ENCODE measurements around the gene MEIS1. TPM values are rescaled to one million over a fixed set of nuclear protein-coding genes. Genes with fewer than 3 reads are reported as not detected.

The MEIS1 gene
- total RNA-seq, 2 experiments from 2014 or later = 5.4 to 7.3 TPM

GRCh38 chr2:66587216-66587615, 152.3 kb downstream of the MEIS1 start:
- no peak overlapping the region for H2AFZ ChIP-seq (ENCODE audit: low read length)
- no peaks in the 10 kb centered on the region for H3K36me3 ChIP-seq (ENCODE audit: insufficient read depth, low read length)
- H3K4me1 ChIP-seq (ENCODE audit: insufficient read depth, low read length, poor library complexity, severe bottlenecking) = no peaks in the 10 kb centered on the region
- no peak overlapping the region for H3K4me2 ChIP-seq (ENCODE audit: low read length)
- BruUV-seq (replicated peaks) = no TSS peak
- no peak for TF ChIP-seq EZH2phosphoT487 (IDR thresholded peaks at IDR 0.05; ENCODE audit: borderline replicate concordance, low read depth, low read length)
- peak; percentile 46 for TF ChIP-seq CTCF (conservative IDR thresholded peaks at IDR 0.05; ENCODE audit: low read length)
- H3K4me3 ChIP-seq (ENCODE audit: low read depth, low read length, poor library complexity, severe bottlenecking) = no peak overlapping the region
- no peaks in the 10 kb centered on the region for H3K79me2 ChIP-seq (ENCODE audit: insufficient read depth, low read depth, low read length)
- H4K20me1 ChIP-seq (ENCODE audit: insufficient read depth, low read length) = no peaks in the 10 kb centered on the region
- intact Hi-C loops (cut with micrococcal nuclease; ENCODE audit: unreplicated experiment) = no loop called here
- ChIA-PET CTCF (ENCODE audit: unreplicated experiment) (no interaction called here), POLR2A (no interaction called here)
- no peaks in the 10 kb centered on the region for H3K9me3 ChIP-seq (ENCODE audit: low read length)
- no peaks in the 10 kb centered on the region for H3K9me2 ChIP-seq (ENCODE audit: insufficient read depth, low read length)
- peak; percentile 1 for DNase-seq (ENCODE audit: low spot score)
- H3K27ac ChIP-seq (ENCODE audit: low read depth, low read length, poor library complexity, severe bottlenecking) = no peak overlapping the region

- no peaks in the 10 kb centered on the region for H4K20me1 ChIP-seq (ENCODE audit: insufficient read depth, low read length)
- no peaks in the 10 kb centered on the region for H3K4me1 ChIP-seq (ENCODE audit: insufficient read depth, low read length, poor library complexity, severe bottlenecking)
- no peak overlapping the region for H3K4me3 ChIP-seq (ENCODE audit: low read depth, low read length, poor library complexity, severe bottlenecking)
- ChIA-PET POLR2A (interaction anchor here (0.7 kb wide), 1 partner anchor 162 kb away, joined by 3 read pairs; no protein-coding TSS in a partner anchor), CTCF (ENCODE audit: unreplicated experiment) (no interaction called here)
- intact Hi-C loops (cut with micrococcal nuclease; ENCODE audit: unreplicated experiment) = no loop called here
- no peaks in the 10 kb centered on the region for H3K9me2 ChIP-seq (ENCODE audit: insufficient read depth, low read length)
- BruUV-seq (replicated peaks) = no TSS peak
- H2AFZ ChIP-seq (ENCODE audit: low read length) = no peak overlapping the region
- H3K9me3 ChIP-seq (ENCODE audit: low read length) = no peaks in the 10 kb centered on the region
- H3K36me3 ChIP-seq (ENCODE audit: insufficient read depth, low read length) = no peaks in the 10 kb centered on the region
- DNase-seq (ENCODE audit: low spot score) = no peak
- no peaks in the 10 kb centered on the region for H3K79me2 ChIP-seq (ENCODE audit: insufficient read depth, low read depth, low read length)
- TF ChIP-seq CTCF (conservative IDR thresholded peaks at IDR 0.05; ENCODE audit: low read length) = no peak
- TF ChIP-seq EZH2phosphoT487 (IDR thresholded peaks at IDR 0.05; ENCODE audit: borderline replicate concordance, low read depth, low read length) = no peak
- no peak overlapping the region for H3K27ac ChIP-seq (ENCODE audit: low read depth, low read length, poor library complexity, severe bottlenecking)
- H3K4me2 ChIP-seq (ENCODE audit: low read length) = no peak overlapping the region
Measured at GRCh38 chr2:66594001-66594400, 159.1 kb downstream of the MEIS1 start.

- no peak overlapping the region for H3K4me2 ChIP-seq (ENCODE audit: low read length)
- no peaks in the 10 kb centered on the region for H4K20me1 ChIP-seq (ENCODE audit: insufficient read depth, low read length)
- H3K27ac ChIP-seq (ENCODE audit: low read depth, low read length, poor library complexity, severe bottlenecking) = no peak overlapping the region
- intact Hi-C loops (cut with micrococcal nuclease; ENCODE audit: unreplicated experiment) = no loop called here
- H3K9me3 ChIP-seq (ENCODE audit: low read length) = no peaks in the 10 kb centered on the region
- no peak overlapping the region for H3K4me3 ChIP-seq (ENCODE audit: low read depth, low read length, poor library complexity, severe bottlenecking)
- H3K9me2 ChIP-seq (ENCODE audit: insufficient read depth, low read length) = no peaks in the 10 kb centered on the region
- H3K36me3 ChIP-seq (ENCODE audit: insufficient read depth, low read length) = no peaks in the 10 kb centered on the region
- BruUV-seq (replicated peaks) = no TSS peak
- H3K79me2 ChIP-seq (ENCODE audit: insufficient read depth, low read depth, low read length) = no peaks in the 10 kb centered on the region
- CTCF ChIA-PET (ENCODE audit: unreplicated experiment) = no interaction called here
- no peak for TF ChIP-seq EZH2phosphoT487 (IDR thresholded peaks at IDR 0.05; ENCODE audit: borderline replicate concordance, low read depth, low read length)
- TF ChIP-seq CTCF (conservative IDR thresholded peaks at IDR 0.05; ENCODE audit: low read length) = no peak
- H3K4me1 ChIP-seq (ENCODE audit: insufficient read depth, low read length, poor library complexity, severe bottlenecking) = no peaks in the 10 kb centered on the region
- POLR2A ChIA-PET = no interaction called here
- no peak overlapping the region for H2AFZ ChIP-seq (ENCODE audit: low read length)
- no peak for DNase-seq (ENCODE audit: low spot score)
Measured at GRCh38 chr2:66595556-66595955, 160.6 kb downstream of the MEIS1 start.
